Right renal cortex interstitium (tissue), 3 donors: ENCODE results near the gene MARS2. TPM values are rescaled to one million over a fixed set of nuclear protein-coding genes. Genes with fewer than 3 reads are reported as not detected.
"Not testable (repeated sequence)": the region's sequence is repeated elsewhere in the genome, so short reads cannot be mapped to it uniquely, and the experiment has no call there.

ENCODE experiments used
- DNase-seq, 3 donors: peaks; one replicate each; pipeline ENCODE4 v3.0.0-alpha.2; 2013; ENCODE audit warnings: low read depth in 3 of 3, low spot score in 2 of 3
- polyA plus RNA-seq, 3 donors: library from polyadenylated mRNA; unstranded; fragments of 120-200 nt; gene quantifications; one replicate each; pipeline ENCODE4 v1.2.1, GENCODE V29; 2013; ENCODE audit not compliant: insufficient read length in 3 of 3

MARS2 gene
- polyA plus RNA-seq, 3 donors, result 7.1 to 8.1 (median 7.9) TPM

DNA sequence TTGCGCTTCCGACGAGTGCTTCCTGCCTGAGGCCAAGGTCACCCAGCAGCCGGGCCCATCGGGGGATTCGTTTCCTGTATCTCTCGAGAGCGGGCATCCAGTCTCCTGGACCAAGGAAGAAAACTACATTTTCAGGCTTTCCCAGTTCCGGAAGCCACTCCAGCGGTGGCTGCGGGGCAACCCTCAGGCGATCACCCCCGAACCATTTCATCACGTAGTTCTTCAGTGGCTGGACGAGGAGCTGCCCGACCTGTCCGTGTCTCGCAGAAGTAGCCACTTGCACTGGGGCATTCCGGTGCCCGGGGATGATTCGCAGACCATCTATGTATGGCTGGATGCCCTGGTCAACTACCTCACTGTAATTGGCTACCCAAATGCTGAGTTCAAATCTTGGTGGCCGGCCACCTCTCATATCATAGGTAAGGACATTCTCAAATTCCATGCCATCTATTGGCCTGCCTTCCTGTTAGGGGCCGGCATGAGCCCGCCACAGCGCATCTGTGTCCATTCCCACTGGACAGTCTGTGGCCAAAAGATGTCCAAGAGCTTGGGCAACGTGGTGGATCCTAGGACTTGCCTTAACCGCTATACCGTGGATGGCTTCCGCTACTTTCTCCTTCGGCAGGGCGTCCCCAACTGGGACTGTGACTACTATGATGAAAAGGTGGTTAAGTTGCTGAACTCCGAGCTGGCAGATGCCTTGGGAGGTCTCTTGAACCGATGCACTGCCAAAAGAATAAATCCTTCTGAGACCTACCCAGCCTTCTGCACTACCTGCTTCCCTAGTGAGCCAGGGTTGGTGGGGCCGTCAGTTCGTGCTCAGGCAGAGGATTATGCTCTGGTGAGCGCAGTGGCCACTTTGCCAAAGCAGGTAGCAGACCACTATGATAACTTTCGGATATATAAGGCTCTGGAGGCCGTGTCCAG is 1.0 kb downstream of the MARS2 start:
- DNase-seq, result no peak

DNA sequence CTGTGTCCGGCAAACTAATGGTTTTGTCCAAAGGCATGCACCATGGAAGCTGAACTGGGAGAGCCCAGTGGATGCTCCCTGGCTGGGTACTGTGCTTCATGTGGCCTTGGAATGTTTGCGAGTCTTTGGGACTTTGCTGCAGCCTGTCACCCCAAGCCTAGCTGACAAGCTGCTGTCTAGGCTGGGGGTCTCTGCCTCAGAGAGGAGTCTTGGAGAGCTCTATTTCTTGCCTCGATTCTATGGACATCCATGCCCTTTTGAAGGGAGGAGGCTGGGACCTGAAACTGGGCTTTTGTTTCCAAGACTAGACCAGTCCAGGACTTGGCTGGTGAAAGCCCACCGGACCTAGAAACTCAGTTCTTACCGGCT is 1.7 kb downstream of the MARS2 start:
- DNase-seq, result no peak

DNA sequence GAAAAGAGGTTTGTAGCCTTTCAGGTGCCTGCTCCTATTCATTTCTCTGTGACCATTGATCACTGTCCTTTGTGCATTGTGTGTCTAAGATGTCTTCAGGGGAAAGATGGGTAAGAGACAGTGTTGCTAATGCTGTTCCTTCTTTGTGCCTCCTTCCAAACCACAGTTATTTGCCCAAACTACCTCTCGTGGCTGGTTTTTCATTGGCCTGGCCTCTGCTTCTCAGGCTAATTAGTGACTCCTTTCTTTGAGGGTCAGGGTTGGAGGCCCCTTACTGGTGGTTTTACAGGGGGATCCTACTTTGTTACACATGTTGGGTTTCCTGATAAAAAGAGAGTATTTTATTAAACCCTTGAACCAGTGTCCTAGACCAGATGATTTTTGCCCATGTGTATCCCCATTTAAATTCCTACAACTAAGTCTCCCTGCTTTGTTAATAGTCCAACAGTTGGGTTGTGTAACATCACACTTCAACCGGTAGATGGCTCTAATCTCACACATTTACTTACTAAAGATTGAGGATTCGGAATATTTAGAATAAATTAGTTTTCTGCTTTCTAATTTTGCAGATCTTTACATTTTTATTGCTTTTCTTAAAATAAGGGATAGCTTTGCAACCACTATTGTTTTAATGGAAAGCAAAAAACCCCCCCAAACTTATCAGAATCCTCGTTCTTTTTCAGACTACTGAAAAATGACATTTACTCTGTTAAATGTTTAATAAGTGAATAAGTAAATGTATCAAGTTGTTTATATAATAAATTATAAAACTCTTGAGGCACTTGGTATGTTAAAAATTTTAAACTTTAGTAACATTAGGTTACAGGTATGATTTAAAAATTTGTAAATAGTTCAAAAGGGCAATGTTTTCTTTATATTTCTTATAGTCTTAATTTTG is 2.4 kb downstream of the MARS2 start:
- DNase-seq, result no peak

DNA sequence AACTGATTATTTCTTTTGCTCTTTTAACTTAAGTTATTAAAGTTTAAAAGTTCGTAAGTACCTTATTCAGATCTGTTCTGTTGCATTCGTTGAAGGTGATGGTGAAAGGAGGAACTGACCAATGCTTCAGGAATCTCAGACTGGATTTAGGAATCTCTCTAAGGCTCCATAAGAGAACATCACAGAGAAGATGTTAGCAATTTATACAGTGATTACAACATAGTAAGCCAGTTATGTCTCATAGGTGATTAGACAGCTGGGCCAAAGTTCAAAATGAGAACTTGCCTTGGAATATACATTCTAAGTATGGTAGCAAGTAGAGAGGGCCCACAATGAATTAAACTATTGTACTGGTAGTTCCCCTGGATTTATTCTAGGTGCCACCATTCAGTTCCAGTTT is 3.2 kb downstream of the MARS2 start:
- DNase-seq, result no peak

DNA sequence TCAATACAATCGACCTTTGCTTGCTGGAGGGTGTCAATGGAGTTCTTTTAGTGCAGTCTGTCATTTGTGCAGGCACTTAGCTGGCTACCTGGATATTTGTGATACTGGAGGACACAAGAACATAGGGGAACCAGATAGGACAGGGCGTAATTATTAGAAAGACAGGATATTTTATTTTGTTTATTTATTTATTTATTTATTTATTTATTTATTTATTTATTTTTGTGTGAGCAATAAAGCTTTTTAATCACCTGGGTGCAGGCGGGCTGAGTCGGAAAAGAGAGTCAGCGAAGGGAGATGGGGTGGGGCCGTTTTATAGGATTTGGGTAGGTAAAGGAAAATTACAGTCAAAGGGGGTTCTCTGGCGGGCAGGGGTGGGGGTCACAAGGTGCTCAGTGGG is 4.0 kb downstream of the MARS2 start:
- DNase-seq, result not testable (repeated sequence)

DNA sequence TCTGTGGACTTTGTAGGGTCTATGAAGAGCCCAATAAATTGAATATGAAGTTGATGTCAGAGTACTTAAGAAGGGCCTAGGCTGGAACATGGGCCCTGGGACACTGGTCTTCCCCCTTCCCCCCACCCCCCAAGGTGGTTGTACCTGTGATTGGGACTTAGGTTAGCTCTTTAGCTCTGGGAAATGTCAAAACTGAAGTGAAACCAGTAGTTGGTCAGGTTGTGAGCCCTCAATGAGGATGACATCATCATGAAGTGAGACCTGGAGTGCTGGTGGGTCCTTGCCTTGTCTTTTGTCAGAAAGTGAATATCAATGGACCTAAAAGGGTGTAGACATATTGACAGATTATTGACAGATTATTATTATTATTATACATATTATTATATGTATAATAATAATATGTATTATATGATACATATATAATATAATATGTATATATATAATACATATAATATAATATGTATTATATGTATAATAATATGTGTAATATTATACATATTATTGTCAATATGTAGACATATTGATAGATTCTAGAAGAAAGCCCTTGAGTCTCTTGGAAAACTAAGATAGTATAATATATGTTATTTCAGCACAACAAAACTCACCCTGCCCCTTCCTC is 5.4 kb downstream of the MARS2 start:
- no peak for DNase-seq

DNA sequence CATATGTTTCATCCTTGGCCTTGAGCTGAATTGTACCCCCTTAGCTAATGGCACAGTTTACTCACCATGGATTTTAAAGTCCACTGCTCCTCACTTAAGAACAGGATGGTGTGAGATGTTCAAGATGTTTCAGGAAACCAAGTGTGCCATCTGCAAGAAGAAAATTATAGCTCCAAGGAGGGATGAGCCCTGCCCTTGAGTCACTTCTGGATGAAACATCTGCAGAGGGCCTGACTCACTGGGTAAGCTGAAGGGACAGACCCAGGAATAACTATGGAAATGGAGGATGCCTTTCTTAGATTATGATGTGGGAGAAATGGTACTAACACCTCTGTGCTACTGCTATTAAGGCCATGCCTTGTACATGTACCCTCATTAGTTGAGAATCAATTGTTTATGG is 6.4 kb downstream of the MARS2 start:
- no peak for DNase-seq

DNA sequence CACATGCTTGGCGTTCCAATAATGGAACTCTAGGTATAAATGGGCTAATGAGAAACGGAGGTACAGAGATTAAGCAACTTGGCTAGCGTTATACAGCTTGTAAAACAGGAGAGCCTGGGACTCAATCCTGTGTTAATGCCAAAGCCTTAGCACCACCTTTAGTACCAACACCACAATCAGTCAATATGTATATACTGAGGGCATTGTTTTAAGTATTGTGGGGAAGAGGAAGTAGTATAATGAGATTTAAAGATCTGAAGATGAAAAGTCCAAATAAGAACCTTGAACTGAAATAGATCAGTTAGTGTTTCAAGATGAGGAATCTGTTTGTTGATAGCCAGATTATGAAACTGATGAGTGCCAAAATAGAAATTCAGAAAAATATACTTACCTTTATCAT is 8.1 kb downstream of the MARS2 start:
- DNase-seq, result no peak

DNA sequence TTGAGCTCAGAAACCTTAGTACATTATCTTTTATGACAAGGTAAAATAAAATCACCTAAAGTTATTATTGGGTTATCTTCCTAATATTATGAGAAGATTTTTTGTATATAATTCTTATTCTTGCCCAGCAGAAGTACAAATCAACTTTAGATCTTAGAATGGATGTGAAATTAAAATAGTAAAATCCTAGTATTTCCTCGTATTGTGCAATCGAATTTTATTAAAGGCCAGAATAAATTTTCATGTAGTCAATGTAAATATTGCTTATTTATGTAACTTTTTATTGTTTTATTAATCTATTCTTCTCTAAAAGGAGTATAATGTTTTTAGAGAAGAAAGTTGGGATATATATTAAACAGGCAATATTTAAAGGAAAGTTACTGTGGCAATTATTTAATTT is 12.7 kb downstream of the MARS2 start:
- no peak for DNase-seq

DNA sequence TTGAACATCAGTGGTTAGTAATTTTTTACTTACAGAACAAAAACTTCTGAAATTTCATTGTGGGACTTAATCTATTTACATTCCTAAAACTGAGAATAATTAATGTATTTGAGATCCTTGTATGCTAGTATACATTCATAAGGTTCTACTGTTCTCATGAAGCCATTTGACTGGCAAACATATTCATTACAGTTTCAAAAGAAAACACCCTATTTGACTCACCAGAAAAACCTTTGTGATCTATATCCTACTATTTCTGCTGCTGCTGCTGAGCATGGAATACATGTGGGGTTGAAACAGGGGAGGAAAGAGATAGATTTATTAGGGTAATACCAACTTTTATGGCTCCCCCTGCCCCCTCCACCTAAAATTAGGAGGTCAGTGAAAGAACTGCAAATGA is 21.8 kb downstream of the MARS2 start:
- no peak for DNase-seq

DNA sequence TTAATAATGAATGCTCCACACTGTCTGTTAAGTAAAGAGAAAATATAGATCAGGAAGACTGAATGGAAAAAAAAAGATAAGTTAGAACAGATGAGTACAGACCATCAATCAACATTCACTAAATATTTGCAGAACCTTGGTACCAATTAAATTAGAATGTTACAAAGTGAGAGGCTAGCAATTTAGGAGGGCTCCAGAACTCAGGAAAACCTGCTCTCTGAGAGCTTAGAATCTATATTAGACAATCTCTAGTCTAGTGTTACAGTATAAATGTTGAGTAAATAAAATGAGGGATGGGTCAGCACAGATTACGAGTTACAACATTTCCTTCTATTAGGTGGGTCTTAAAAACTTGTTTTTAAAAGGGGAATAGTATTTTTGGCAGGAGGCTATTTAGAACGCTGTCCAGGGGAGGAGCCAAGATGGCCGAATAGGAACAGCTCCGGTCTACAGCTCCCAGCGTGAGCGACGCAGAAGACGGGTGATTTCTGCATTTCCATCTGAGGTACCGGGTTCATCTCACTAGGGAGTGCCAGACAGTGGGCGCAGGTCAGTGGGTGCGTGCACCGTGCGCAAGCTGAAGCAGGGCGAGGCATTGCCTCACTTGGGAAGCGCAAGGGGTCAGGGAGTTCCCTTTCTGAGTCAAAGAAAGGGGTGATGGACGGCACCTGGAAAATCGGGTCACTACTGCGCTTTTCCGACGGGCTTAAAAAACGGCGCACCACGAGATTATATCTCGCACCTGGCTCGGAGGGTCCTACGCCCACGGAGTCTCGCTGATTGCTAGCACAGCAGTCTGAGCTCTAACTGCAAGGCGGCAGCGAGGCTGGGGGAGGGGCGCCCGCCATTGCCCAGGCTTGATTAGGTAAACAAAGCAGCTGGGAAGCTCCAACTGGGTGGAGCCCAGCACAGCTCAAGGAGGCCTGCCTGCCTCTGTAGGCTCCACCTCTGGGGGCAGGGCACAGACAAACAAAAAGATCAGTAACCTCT is 23.7 kb downstream of the MARS2 start:
- DNase-seq, result not testable (repeated sequence)

DNA sequence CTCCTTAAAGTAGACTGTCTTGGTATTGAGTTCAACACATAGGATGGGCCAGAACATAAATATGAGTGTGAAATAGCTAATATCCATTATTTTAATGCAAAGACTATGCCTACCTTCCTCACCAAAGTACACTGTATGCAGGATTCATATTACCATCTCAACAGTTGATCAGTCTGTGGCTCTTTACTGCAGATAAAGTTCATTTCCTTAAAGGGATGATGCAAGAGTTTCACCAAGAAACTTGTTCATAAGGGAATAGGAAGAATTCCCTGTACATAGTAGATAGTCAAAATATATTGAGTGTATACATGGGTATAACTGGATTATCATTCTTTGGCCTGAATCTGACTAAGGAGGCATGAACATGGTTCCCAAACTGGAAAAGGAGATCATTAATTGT is 35.0 kb downstream of the MARS2 start:
- DNase-seq, result no peak

Other genes with a start within 250 kb of the MARS2 start
- 100 to 1,000 TPM; 650 to 685 (median 650) TPM for gene HSPD1, start 205.5 kb upstream of the MARS2 start, polyA plus RNA-seq
- 100 to 1,000 TPM; 312 to 330 (median 325) TPM for gene HSPE1, start 205.0 kb upstream of the MARS2 start, polyA plus RNA-seq
- gene MOB4, start 189.3 kb upstream of the MARS2 start, polyA plus RNA-seq, result 10 to 100 TPM; 47.0 to 58.3 (median 57.9) TPM
- 10 to 100 TPM; 19.2 to 24.8 (median 21.4) TPM for gene RFTN2, start 29.8 kb upstream of the MARS2 start, polyA plus RNA-seq
- under 1 TPM in 2 of 3 donors, not detected in 1; 0.07 to 0.08 TPM for gene BOLL, start 80.0 kb downstream of the MARS2 start, polyA plus RNA-seq
- gene PLCL1, start 99.2 kb downstream of the MARS2 start, polyA plus RNA-seq, result 10 to 100 TPM; 17.8 to 20.9 (median 19.4) TPM